Ovary (tissue), 10 donors: ENCODE measurements around the gene TBX19. TPM values are rescaled to one million over a fixed set of nuclear protein-coding genes. Genes with fewer than 3 reads are reported as not detected.

Experiments used
- DNase-seq, 5 donors: peaks; one replicate each; pipeline ENCODE4 v3.0.0-alpha.2; 2019 to 2020
- H3K27ac ChIP-seq, 2 donors: fragments of 200-600 bp; one replicate each; pipeline versions ENCODE4 v1.5.1 to v1.8.0; 2019 to 2022
- H3K27me3 ChIP-seq: fragments of 200-600 bp; one replicate; pipeline ENCODE4 v1.8.0; 2022
- H3K36me3 ChIP-seq: fragments of 200-600 bp; sonication (generic); one replicate; pipeline ENCODE4 v1.5.1; 2019
- H3K4me1 ChIP-seq: one replicate; pipeline ENCODE4 v1.8.1; 2013; ENCODE audit warnings: mild to moderate bottlenecking, moderate library complexity; ENCODE audit not compliant: insufficient read depth
- H3K4me3 ChIP-seq: fragments of 200-600 bp; sonication (generic); one replicate; pipeline ENCODE4 v1.5.1; 2017
- H3K9me3 ChIP-seq, 2 donors: fragments of 200-600 bp in 1 of 2; sonication (generic) in 1 of 2; one replicate each; pipeline versions ENCODE4 v1.5.1 to v1.8.1; 2013 to 2019; ENCODE audit warnings: mild to moderate bottlenecking in 1 of 2, moderate library complexity in 1 of 2
- CTCF ChIP-seq, 3 donors: fragments of 450-650 bp in 2 of 3; fragments of 200-600 bp in 1 of 3; IDR thresholded peaks; one replicate each; pipeline versions ENCODE4 v1.5.1 to v1.8.0; 2016 to 2022; ENCODE audit warnings: antibody characterized with exemption in 3 of 3, mild to moderate bottlenecking in 1 of 3
- EP300 ChIP-seq: sonication (generic); formaldehyde crosslinking; IDR thresholded peaks from one replicate; pipeline ENCODE4 v1.6.1; 2017; ENCODE audit warnings: antibody characterized with exemption
- POLR2A ChIP-seq: fragments of 450-650 bp; IDR thresholded peaks from one replicate; pipeline ENCODE4 v1.6.1; 2017; ENCODE audit warnings: antibody characterized with exemption, mild to moderate bottlenecking, moderate library complexity
- WGBS, 3 donors: extraction: QIAGEN DNeasy Blood & Tissue Kit in 1 of 3; methylation state at CpG; one replicate each; pipeline versions ENCODE4 v1.1.5 to v1.1.7; 2013 to 2017; 5-methylcytosine and 5-hydroxymethylcytosine counted together
- intact Hi-C, 4 donors: fragments of 100-400 bp; cut with DNase I; formaldehyde crosslinking; loops; one replicate each; pipeline versions ENCODE4 v1.11.0 to v1.15.1; 2022 to 2023
- long read RNA-seq, 3 donors: library from polyadenylated mRNA in 2 of 3; unstranded in 2 of 3; transcript quantifications; one replicate each; pipeline ENCODE4 v2.0.0 and lab custom pipeline, GENCODE V29; 2021 to 2026
- polyA plus RNA-seq, 2 donors: library from polyadenylated mRNA; stranded (reverse); fragments of 200-250 nt in 1 of 2; fragments of 350-450 nt in 1 of 2; fragmentation: Illumina TruSeq in 1 of 2; extraction: RNeasy Lipid Tissue Mini Kit (QIAGEN cat#74804) in 1 of 2; gene quantifications; one replicate each; pipeline ENCODE4 v1.2.3, GENCODE V29; 2013 to 2014
- total RNA-seq, 7 donors: library from RNA; depleted of rRNA in 2 of 7; stranded (reverse); fragments of >200 nt in 2 of 7; fragmentation: NEBNext Ultra II Directional in 3 of 7; extraction: Animal tissue kit (Norgen Biotek cat#: 25700) in 3 of 7; gene quantifications; one replicate each; pipeline versions ENCODE4 v1.1.0 to v1.2.4, GENCODE V29; 2016 to 2023
- donor health status: DM: no; HTN: no; CAD: no; lungs with moderate emphysema.
- donor health status: DM: no; HTN: no; CAD: no.
- donor health status: Bipolar disorder and iron deficiency.
- donor health status: DM: yes; HTN: yes; CAD: no.
- donor health status: DM: no; HTN: no; CAD: no.
- donor health status: DM: yes; HTN: yes; CAD: no.

The TBX19 gene
- total RNA-seq (1 to 10 TPM in 6 of 7 donors, under 1 TPM in 1; 0.92 to 4.1 (median 3.6) TPM), polyA plus RNA-seq (1 to 10 TPM; 3.7 to 3.9 TPM)
- long read RNA-seq, donor 1, partial matches to known transcripts: 4 of 20 reads
- long read RNA-seq, donor 1, other reads (novel, unspliced or antisense): 16 of 20 reads
- long read RNA-seq, donor 2: 0 reads
- long read RNA-seq, donor 3, partial matches to known transcripts: 1 of 1 reads
- long read RNA-seq, donor 3, other reads (novel, unspliced or antisense): 0 of 1 reads

GRCh38 chr1:168280296-168280927, at the start of gene TBX19:
TBX19 (plus strand) TSS chr1:168280877; CDS start chr1:168281091, 214 bp downstream.
- no peak for DNase-seq
- 91 to 97% (median 92%) methylated on average over 7 of the region's 7 CpGs for WGBS, 3 donors
- Histone ChIP-seq H3K27ac (no peak within 1 kb of the TSS), H3K9me3 (no peaks in the 10 kb centered on the region), H3K36me3 (no peaks in the 10 kb centered on the region), H3K4me1 (no peaks in the 10 kb centered on the region), H3K4me3 (no peak within 1 kb of the TSS), H3K27me3 (no peaks in the 10 kb centered on the region)
- no peak for TF ChIP-seq CTCF (IDR thresholded peaks at IDR 0.05)
- no peak for TF ChIP-seq EP300
- TF ChIP-seq POLR2A: no peak
- intact Hi-C loops: no loop called here

GRCh38 chr1:168234846-168235547, 45.7 kb upstream of the TBX19 start:
- Histone ChIP-seq H3K27me3 (no peaks in the 10 kb centered on the region), H3K4me1 (peaks cover 6% of the 10 kb centered on the region), H3K27ac (no peak overlapping the region), H3K36me3 (no peaks in the 10 kb centered on the region), H3K9me3 (no peaks in the 10 kb centered on the region), H3K4me3 (no peak overlapping the region)
- WGBS, 3 donors: 89 to 95% (median 91%) methylated on average over 8 of the region's 8 CpGs
- intact Hi-C loops: loop anchor here in 1 of 4 donors (1.0 kb wide), 1 partner anchor 35 kb away; no protein-coding TSS in a partner anchor
- TF ChIP-seq POLR2A (no peak), CTCF (IDR thresholded peaks at IDR 0.05) (peak in 2 of 3 donors; percentile 25 to 27), EP300 (no peak)
- DNase-seq: no peak

DNA sequence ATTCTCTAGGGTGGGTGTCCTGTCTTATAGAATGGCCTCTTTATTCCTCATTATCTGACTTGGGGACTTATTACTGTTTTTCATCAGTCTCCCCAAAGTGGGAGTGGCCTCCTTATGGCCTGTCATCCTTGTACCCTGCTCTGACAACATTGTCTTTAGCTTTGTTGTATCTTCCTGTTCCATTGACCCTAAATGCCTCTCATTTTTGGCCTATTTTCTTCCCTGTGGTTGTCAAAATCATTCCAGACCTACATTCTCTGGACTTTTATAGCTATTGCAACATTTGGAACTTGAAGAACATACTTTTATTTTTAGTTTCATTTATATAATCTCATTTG, 45.2 kb upstream of the TBX19 start:
- DNase-seq: no peak
- no peaks in the 10 kb centered on the region for H3K9me3 ChIP-seq
- intact Hi-C loops: loop anchor here in 1 of 4 donors (1.0 kb wide), 1 partner anchor 35 kb away; no protein-coding TSS in a partner anchor
- TF ChIP-seq POLR2A (no peak), CTCF (IDR thresholded peaks at IDR 0.05) (no peak), EP300 (no peak)
- H3K36me3 ChIP-seq: no peaks in the 10 kb centered on the region
- no peaks in the 10 kb centered on the region for H3K27me3 ChIP-seq
- H3K4me3 ChIP-seq: no peak overlapping the region
- peaks cover 3% of the 10 kb centered on the region for H3K4me1 ChIP-seq
- H3K27ac ChIP-seq: no peak overlapping the region

- H3K27ac ChIP-seq: no peak overlapping the region
- no peak overlapping the region for H3K4me3 ChIP-seq
- H3K27me3 ChIP-seq: no peaks in the 10 kb centered on the region
- 70 to 77% (median 76%) methylated on average over 3 of the region's 3 CpGs for WGBS, 3 donors
- peaks cover 3% of the 10 kb centered on the region for H3K4me1 ChIP-seq
- no peak for TF ChIP-seq CTCF (IDR thresholded peaks at IDR 0.05)
- TF ChIP-seq EP300: no peak
- TF ChIP-seq POLR2A: no peak
- intact Hi-C loops: loop anchor here in 1 of 4 donors (1.0 kb wide), 1 partner anchor 34 kb away; no protein-coding TSS in a partner anchor
- no peaks in the 10 kb centered on the region for H3K9me3 ChIP-seq
- DNase-seq: no peak
- no peaks in the 10 kb centered on the region for H3K36me3 ChIP-seq
Observed at GRCh38 chr1:168235937-168236336, 44.7 kb upstream of the TBX19 start.
